ENCODE data around the gene KIAA0586. TPM values are rescaled to one million over a fixed set of nuclear protein-coding genes. Genes with fewer than 3 reads are reported as not detected.

Gene KIAA0586
- total RNA-seq, 1 donor, result 17.7 TPM

GRCh38 chr14:58463147-58463546 lies 35.6 kb downstream of the KIAA0586 start:
- H3K4me1 ChIP-seq (ENCODE audit: insufficient read depth, low read length), result no peaks in the 10 kb centered on the region
- TF ChIP-seq, protein P1, sequence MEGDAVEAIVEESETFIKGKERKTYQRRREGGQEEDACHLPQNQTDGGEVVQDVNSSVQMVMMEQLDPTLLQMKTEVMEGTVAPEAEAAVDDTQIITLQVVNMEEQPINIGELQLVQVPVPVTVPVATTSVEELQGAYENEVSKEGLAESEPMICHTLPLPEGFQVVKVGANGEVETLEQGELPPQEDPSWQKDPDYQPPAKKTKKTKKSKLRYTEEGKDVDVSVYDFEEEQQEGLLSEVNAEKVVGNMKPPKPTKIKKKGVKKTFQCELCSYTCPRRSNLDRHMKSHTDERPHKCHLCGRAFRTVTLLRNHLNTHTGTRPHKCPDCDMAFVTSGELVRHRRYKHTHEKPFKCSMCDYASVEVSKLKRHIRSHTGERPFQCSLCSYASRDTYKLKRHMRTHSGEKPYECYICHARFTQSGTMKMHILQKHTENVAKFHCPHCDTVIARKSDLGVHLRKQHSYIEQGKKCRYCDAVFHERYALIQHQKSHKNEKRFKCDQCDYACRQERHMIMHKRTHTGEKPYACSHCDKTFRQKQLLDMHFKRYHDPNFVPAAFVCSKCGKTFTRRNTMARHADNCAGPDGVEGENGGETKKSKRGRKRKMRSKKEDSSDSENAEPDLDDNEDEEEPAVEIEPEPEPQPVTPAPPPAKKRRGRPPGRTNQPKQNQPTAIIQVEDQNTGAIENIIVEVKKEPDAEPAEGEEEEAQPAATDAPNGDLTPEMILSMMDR (IDR thresholded peaks at IDR 0.05; ENCODE audit: extremely low read depth, low read depth, low read length), result no peak
- H3K4me3 ChIP-seq (ENCODE audit: insufficient read depth, low read length), result no peak overlapping the region
- peaks cover 25% of the 10 kb centered on the region for H3K36me3 ChIP-seq (ENCODE audit: insufficient read depth, low read length)
- H4K20me1 ChIP-seq (ENCODE audit: insufficient read depth, low read length), result no peaks in the 10 kb centered on the region
- H3K27me3 ChIP-seq (ENCODE audit: insufficient read depth, low read length), result no peaks in the 10 kb centered on the region
- DNase-seq (ENCODE audit: insufficient read length, low spot score, missing footprints), result no peak
- H3K79me2 ChIP-seq (ENCODE audit: insufficient read depth, low read length), result no peaks in the 10 kb centered on the region
- no peaks in the 10 kb centered on the region for H3K9me3 ChIP-seq (ENCODE audit: low read depth, low read length)
- no peak overlapping the region for H3K4me2 ChIP-seq (ENCODE audit: insufficient read depth, low read length)
- no peak overlapping the region for H2AFZ ChIP-seq (ENCODE audit: low read length)
- H3K27ac ChIP-seq (ENCODE audit: low read depth, low read length), result no peak overlapping the region

GRCh38 chr14:58464652-58465051 lies 37.1 kb downstream of the KIAA0586 start:
- Histone ChIP-seq H3K27ac (ENCODE audit: low read depth, low read length) (no peak overlapping the region), H3K4me3 (ENCODE audit: insufficient read depth, low read length) (no peak overlapping the region)

DNA sequence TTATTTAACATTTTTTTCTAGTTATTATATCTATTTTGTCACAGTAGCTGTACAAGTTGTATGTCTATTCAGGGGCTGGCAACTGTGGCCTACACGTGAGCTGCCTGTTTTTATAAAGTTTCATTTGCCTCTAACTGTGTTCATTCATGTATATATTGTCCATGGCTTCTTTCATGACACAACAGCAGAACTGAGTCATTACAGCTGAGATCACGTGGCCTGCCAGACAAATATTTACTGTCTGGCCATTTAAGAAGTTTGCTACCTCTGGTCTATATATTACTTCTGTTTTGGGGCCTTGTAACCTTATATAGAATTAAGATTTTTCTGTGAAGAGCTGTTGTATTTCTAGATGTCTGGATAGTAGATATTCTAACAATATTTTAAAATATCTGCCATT lies 37.9 kb downstream of the KIAA0586 start:
- Histone ChIP-seq H2AFZ (ENCODE audit: low read length) (no peak overlapping the region), H3K4me3 (ENCODE audit: insufficient read depth, low read length) (no peak overlapping the region), H3K36me3 (ENCODE audit: insufficient read depth, low read length) (peaks cover 30% of the 10 kb centered on the region), H3K4me2 (ENCODE audit: insufficient read depth, low read length) (no peak overlapping the region), H3K9me3 (ENCODE audit: low read depth, low read length) (no peaks in the 10 kb centered on the region), H3K27ac (ENCODE audit: low read depth, low read length) (no peak overlapping the region), H3K27me3 (ENCODE audit: insufficient read depth, low read length) (no peaks in the 10 kb centered on the region), H3K79me2 (ENCODE audit: insufficient read depth, low read length) (no peaks in the 10 kb centered on the region), H3K4me1 (ENCODE audit: insufficient read depth, low read length) (no peaks in the 10 kb centered on the region), H4K20me1 (ENCODE audit: insufficient read depth, low read length) (no peaks in the 10 kb centered on the region)
- TF ChIP-seq, protein P1 (IDR thresholded peaks at IDR 0.05; ENCODE audit: extremely low read depth, low read depth, low read length), result no peak
- DNase-seq (ENCODE audit: insufficient read length, low spot score, missing footprints), result no peak

More at GRCh38 chr14:58464652-58465051, 37.1 kb downstream of the KIAA0586 start:
- Histone ChIP-seq H2AFZ (ENCODE audit: low read length) (no peak overlapping the region), H3K79me2 (ENCODE audit: insufficient read depth, low read length) (no peaks in the 10 kb centered on the region), H3K4me2 (ENCODE audit: insufficient read depth, low read length) (no peak overlapping the region), H3K36me3 (ENCODE audit: insufficient read depth, low read length) (peaks cover 35% of the 10 kb centered on the region), H3K4me1 (ENCODE audit: insufficient read depth, low read length) (no peaks in the 10 kb centered on the region), H3K9me3 (ENCODE audit: low read depth, low read length) (no peaks in the 10 kb centered on the region), H4K20me1 (ENCODE audit: insufficient read depth, low read length) (no peaks in the 10 kb centered on the region), H3K27me3 (ENCODE audit: insufficient read depth, low read length) (no peaks in the 10 kb centered on the region)
- no peak for DNase-seq (ENCODE audit: insufficient read length, low spot score, missing footprints)
- TF ChIP-seq, protein P1 (IDR thresholded peaks at IDR 0.05; ENCODE audit: extremely low read depth, low read depth, low read length), result no peak

DNA sequence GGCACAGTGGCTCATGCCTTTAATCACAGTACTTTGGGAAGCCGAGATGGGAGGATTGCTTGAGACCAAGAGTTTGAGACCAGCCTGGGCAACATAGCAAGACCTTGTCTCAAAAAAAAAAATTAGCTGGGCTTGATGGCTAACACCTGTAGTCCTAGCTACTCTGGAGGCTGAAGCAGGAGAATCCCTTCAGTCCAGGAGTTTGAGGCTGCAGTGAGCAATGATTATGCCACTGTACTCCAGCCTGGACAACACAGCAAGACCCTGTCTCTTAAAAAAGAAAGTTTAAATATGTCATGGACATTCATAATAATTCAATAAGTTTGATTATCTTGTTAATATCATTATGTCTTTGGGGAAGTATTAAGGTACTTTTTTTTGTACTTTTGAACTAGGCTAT lies 38.9 kb downstream of the KIAA0586 start:
- no peak overlapping the region for H3K27ac ChIP-seq (ENCODE audit: low read depth, low read length)
- no peak overlapping the region for H3K4me3 ChIP-seq (ENCODE audit: insufficient read depth, low read length)
- DNase-seq (ENCODE audit: insufficient read length, low spot score, missing footprints), result no peak
- H3K79me2 ChIP-seq (ENCODE audit: insufficient read depth, low read length), result no peaks in the 10 kb centered on the region
- H3K4me2 ChIP-seq (ENCODE audit: insufficient read depth, low read length), result no peak overlapping the region
- H3K27me3 ChIP-seq (ENCODE audit: insufficient read depth, low read length), result no peaks in the 10 kb centered on the region
- no peaks in the 10 kb centered on the region for H3K4me1 ChIP-seq (ENCODE audit: insufficient read depth, low read length)
- H2AFZ ChIP-seq (ENCODE audit: low read length), result no peak overlapping the region
- no peaks in the 10 kb centered on the region for H4K20me1 ChIP-seq (ENCODE audit: insufficient read depth, low read length)
- TF ChIP-seq, protein P1 (IDR thresholded peaks at IDR 0.05; ENCODE audit: extremely low read depth, low read depth, low read length), result no peak
- peaks cover 35% of the 10 kb centered on the region for H3K36me3 ChIP-seq (ENCODE audit: insufficient read depth, low read length)
- H3K9me3 ChIP-seq (ENCODE audit: low read depth, low read length), result no peaks in the 10 kb centered on the region

Data from osteoblast (primary cell).